Caki2 (cell line): Measurements from ENCODE around the gene FAM98C. TPM values are rescaled to one million over a fixed set of nuclear protein-coding genes. Genes with fewer than 3 reads are reported as not detected.
"Not testable (repeated sequence)": the region's sequence is repeated elsewhere in the genome, so short reads cannot be mapped to it uniquely, and the experiment has no call there.

Source experiments
- DNase-seq: peaks from one replicate; pipeline ENCODE4 v3.0.0-alpha.2; 2015; ENCODE audit warnings: low read depth
- in situ Hi-C: cut with HindIII; loops from 2 replicates; pipeline ENCODE4 v1.10.0; 2016; ENCODE audit warnings: low sequenced_read_pairs, low pct_unique_long_range_greater_than_20kb, mixed read lengths
- total RNA-seq: library from RNA; depleted of rRNA; stranded (reverse); fragments of >200 nt; shearing (Covaris generic); gene quantifications from 2 replicates; pipeline ENCODE4 v1.2.3, GENCODE V29; 2014; ENCODE audit warnings: low replicate concordance

The FAM98C gene
- total RNA-seq, 1 experiment from 2014 or later = 23.9 TPM

- DNase-seq = no peak
- in situ Hi-C loops = no loop called here
Measured at GRCh38 chr19:38413416-38413815, 10.5 kb downstream of the FAM98C start.

- in situ Hi-C loops = no loop called here
- DNase-seq = no peak
Measured at GRCh38 chr19:38417146-38417543, 14.3 kb downstream of the FAM98C start.

- no peak for DNase-seq
- in situ Hi-C loops = no loop called here
Measured at GRCh38 chr19:38417544-38418506, 14.9 kb downstream of the FAM98C start.

- in situ Hi-C loops = no loop called here
- no peak for DNase-seq
Measured at GRCh38 chr19:38420935-38421334, 18.0 kb downstream of the FAM98C start.

- DNase-seq = no peak
- in situ Hi-C loops = no loop called here
Measured at GRCh38 chr19:38421856-38422255, 19.0 kb downstream of the FAM98C start.

- DNase-seq = no peak
- in situ Hi-C loops = no loop called here
Measured at GRCh38 chr19:38422438-38422837, 19.5 kb downstream of the FAM98C start.

- in situ Hi-C loops = no loop called here
- DNase-seq = no peak
Measured at GRCh38 chr19:38424272-38424671, 21.4 kb downstream of the FAM98C start.

- in situ Hi-C loops = no loop called here
- no peak for DNase-seq
Measured at GRCh38 chr19:38425222-38425809, 22.4 kb downstream of the FAM98C start.

- no peak for DNase-seq
Measured at GRCh38 chr19:38425810-38426466, 23.0 kb downstream of the FAM98C start, which contains the start of gene RASGRP4. Gene RASGRP4 (minus strand): TSS chr19:38426219. CDS start chr19:38426091, 128 bp downstream.

GRCh38 chr19:38427035-38427677, 24.3 kb downstream of the FAM98C start:
- DNase-seq, in situ Hi-C loops: not testable (repeated sequence)

More at GRCh38 chr19:38425810-38426466, 23.0 kb downstream of the FAM98C start, which contains the start of gene RASGRP4:
- in situ Hi-C loops = no loop called here

- no peak for DNase-seq
- in situ Hi-C loops = no loop called here
Measured at GRCh38 chr19:38429055-38429810, 26.3 kb downstream of the FAM98C start.

- DNase-seq = no peak
- in situ Hi-C loops = no loop called here
Measured at GRCh38 chr19:38429811-38430156, 26.9 kb downstream of the FAM98C start.

- no peak for DNase-seq
- in situ Hi-C loops = no loop called here
Measured at GRCh38 chr19:38430931-38431330, 28.0 kb downstream of the FAM98C start.

GRCh38 chr19:38433268-38433733, 30.4 kb downstream of the FAM98C start, which contains the start of gene RYR1:
Gene RYR1 (plus strand): TSS chr19:38433691. CDS start chr19:38433830, 139 bp downstream.
- in situ Hi-C loops = no loop called here
- no peak for DNase-seq

GRCh38 chr19:38434549-38435051, 31.7 kb downstream of the FAM98C start:
- DNase-seq = no peak
- in situ Hi-C loops = no loop called here

- no peak for DNase-seq
- in situ Hi-C loops = no loop called here
Measured at GRCh38 chr19:38437295-38437694, 34.4 kb downstream of the FAM98C start.

- DNase-seq = no peak
- in situ Hi-C loops = no loop called here
Measured at GRCh38 chr19:38437917-38438316, 35.0 kb downstream of the FAM98C start.
